ENCODE results near the gene PTP4A2. TPM values are rescaled to one million over a fixed set of nuclear protein-coding genes. Genes with fewer than 3 reads are reported as not detected.

The PTP4A2 gene
- total and polyA plus RNA-seq, 2 of the 13 experiments (the other 11 are each of a cell fraction or from before 2014, with no cell fraction given), result 173 to 225 TPM

DNA sequence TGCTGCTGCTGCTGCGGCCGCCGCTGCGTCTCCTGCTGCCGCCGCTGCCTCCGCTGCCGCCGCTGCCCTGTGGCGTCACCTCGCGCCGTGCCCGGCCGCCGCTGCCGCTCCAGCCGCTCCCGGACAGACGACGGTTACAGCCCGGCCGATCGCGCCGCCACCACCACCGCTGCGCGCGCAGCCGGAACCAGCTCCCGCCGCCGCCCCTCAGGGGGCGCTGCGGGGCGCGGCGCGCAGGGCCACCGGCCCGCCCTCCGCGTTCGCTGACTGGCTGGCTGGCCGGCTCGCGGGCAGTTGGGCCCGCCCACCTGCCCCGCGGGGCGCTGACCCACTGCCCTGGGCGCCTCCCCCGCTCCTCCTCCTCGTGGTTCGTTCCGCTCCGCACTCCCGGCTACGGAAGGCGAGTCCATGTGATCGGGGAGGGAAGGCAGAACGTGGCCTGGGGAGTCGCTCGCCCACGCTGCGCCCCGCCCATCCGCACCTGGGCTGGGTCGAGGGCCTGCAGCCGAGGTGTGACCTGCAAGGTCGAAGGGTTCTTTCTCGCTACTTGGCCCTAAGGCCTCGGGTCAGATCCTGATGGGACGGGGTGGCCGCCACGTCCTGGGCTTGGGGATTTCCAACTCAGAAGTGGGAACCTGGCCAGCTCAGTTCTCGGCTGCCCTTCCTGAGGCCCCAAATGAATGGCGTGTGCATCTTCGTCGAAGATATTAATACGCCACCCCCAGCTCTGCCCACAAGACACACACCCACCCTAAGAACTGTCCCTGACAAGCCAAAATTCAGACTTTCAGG is at the start of gene PTP4A2 (continued):
- TF ChIP-seq, protein P1, sequence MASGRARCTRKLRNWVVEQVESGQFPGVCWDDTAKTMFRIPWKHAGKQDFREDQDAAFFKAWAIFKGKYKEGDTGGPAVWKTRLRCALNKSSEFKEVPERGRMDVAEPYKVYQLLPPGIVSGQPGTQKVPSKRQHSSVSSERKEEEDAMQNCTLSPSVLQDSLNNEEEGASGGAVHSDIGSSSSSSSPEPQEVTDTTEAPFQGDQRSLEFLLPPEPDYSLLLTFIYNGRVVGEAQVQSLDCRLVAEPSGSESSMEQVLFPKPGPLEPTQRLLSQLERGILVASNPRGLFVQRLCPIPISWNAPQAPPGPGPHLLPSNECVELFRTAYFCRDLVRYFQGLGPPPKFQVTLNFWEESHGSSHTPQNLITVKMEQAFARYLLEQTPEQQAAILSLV (CRISPR knock-in tag; IDR thresholded peaks at IDR 0.05; ENCODE audit: borderline replicate concordance), result peak; percentile 93
- TF ChIP-seq, protein P2, sequence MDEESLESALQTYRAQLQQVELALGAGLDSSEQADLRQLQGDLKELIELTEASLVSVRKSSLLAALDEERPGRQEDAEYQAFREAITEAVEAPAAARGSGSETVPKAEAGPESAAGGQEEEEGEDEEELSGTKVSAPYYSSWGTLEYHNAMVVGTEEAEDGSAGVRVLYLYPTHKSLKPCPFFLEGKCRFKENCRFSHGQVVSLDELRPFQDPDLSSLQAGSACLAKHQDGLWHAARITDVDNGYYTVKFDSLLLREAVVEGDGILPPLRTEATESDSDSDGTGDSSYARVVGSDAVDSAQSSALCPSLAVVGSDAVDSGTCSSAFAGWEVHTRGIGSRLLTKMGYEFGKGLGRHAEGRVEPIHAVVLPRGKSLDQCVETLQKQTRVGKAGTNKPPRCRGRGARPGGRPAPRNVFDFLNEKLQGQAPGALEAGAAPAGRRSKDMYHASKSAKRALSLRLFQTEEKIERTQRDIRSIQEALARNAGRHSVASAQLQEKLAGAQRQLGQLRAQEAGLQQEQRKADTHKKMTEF (CRISPR knock-in tag; IDR thresholded peaks at IDR 0.05), result peak; percentile 82
- TF ChIP-seq MED1 (CRISPR knock-in tag; IDR thresholded peaks at IDR 0.05) (peak; percentile 60; the same call in 1 of the 2 replicates), SP1 (IDR thresholded peaks at IDR 0.05) (no peak), SP1 (CRISPR knock-in tag; IDR thresholded peaks at IDR 0.05) (peak; percentile 98), PRMT3 (CRISPR knock-in tag; IDR thresholded peaks at IDR 0.05; ENCODE audit: borderline replicate concordance, low read depth) (no peak; the same call in none of the 2 replicates), MAFF (IDR thresholded peaks at IDR 0.05; ENCODE audit: low read depth, low read length) (no peak), ZFX (CRISPR knock-in tag; IDR thresholded peaks at IDR 0.05; ENCODE audit: low read depth) (peak; percentile 96), ZNF24 (IDR thresholded peaks at IDR 0.05) (no peak), SMARCC2 (IDR thresholded peaks at IDR 0.05) (no peak), ZBTB3 (CRISPR knock-in tag; IDR thresholded peaks at IDR 0.05; ENCODE audit: borderline replicate concordance, low read depth) (peak; percentile 87; the same call in 1 of the 2 replicates), RBFOX2 (IDR thresholded peaks at IDR 0.05; ENCODE audit: low read depth, low read length) (peak; percentile 88), HNRNPK (IDR thresholded peaks at IDR 0.05; ENCODE audit: low read depth, low read length, poor library complexity, severe bottlenecking) (no peak), RFXAP (CRISPR knock-in tag; IDR thresholded peaks at IDR 0.05; ENCODE audit: borderline replicate concordance) (peak; percentile 87; the same call in 1 of the 2 replicates), PLRG1 (conservative IDR thresholded peaks at IDR 0.05) (no peak), XRCC5 (optimal IDR thresholded peaks at IDR 0.05; ENCODE audit: low read length) (peak; percentile 85), POLR2A (IDR thresholded peaks at IDR 0.05; ENCODE audit: insufficient read depth in 1 of 2, low read depth in 2 of 2, low read length in 2 of 2) (peak; percentile 41 to 71; a peak in 3 of 4 replicates)
- TF ChIP-seq, protein P3, sequence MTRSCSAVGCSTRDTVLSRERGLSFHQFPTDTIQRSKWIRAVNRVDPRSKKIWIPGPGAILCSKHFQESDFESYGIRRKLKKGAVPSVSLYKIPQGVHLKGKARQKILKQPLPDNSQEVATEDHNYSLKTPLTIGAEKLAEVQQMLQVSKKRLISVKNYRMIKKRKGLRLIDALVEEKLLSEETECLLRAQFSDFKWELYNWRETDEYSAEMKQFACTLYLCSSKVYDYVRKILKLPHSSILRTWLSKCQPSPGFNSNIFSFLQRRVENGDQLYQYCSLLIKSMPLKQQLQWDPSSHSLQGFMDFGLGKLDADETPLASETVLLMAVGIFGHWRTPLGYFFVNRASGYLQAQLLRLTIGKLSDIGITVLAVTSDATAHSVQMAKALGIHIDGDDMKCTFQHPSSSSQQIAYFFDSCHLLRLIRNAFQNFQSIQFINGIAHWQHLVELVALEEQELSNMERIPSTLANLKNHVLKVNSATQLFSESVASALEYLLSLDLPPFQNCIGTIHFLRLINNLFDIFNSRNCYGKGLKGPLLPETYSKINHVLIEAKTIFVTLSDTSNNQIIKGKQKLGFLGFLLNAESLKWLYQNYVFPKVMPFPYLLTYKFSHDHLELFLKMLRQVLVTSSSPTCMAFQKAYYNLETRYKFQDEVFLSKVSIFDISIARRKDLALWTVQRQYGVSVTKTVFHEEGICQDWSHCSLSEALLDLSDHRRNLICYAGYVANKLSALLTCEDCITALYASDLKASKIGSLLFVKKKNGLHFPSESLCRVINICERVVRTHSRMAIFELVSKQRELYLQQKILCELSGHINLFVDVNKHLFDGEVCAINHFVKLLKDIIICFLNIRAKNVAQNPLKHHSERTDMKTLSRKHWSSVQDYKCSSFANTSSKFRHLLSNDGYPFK (CRISPR knock-in tag; IDR thresholded peaks at IDR 0.05; ENCODE audit: borderline replicate concordance), result peak; percentile 85

Measured in HepG2 (cell line).